T-helper 2 cell (primary cell): ENCODE measurements around the gene RAPGEF6.
"Not testable (repeated sequence)": the region's sequence is repeated elsewhere in the genome, so short reads cannot be mapped to it uniquely, and the experiment has no call there.

Experiments
- DNase-seq, 5 experiments: peaks; one replicate each; pipeline versions ENCODE4 v3.0.0 to v3.0.0-alpha.2; 2012 to 2022

RAPGEF6 gene

DNA sequence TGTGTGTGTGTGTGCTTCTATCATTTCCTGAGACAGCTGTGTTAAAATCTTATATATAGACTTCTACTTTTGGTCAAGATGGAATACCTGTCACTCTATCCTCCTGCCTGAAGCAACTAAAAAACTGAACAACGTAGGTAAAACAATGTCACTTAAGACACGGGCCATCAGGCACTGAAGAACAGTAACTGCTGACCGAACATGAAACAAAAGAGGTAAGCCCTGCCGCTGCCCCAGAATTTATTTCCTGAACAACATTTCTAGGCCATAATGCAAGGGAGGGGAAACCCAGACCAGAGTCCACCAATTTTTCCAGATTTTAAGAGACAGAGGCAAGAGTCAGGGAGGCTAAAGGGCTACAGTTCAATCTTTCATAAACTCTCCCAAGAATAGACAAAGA is 215.2 kb downstream of the RAPGEF6 start:
- DNase-seq: no peak

DNA sequence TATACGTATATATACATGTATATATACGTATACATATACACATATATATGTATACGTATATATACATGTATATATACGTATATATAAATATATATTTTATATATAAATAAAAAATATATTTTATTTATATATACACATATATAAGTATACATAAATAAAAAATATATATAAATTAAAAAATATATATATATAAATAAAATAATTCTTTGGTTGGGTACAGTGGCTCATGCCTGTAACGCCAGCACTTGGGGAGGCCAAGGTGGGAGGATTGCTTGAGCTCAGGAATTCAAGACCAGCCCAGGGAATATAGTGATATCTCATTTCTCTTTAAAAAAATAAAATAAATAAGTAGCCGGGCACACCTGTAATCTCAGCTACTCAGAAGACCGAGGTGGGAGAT is 216.2 kb downstream of the RAPGEF6 start:
- no peak for DNase-seq

DNA sequence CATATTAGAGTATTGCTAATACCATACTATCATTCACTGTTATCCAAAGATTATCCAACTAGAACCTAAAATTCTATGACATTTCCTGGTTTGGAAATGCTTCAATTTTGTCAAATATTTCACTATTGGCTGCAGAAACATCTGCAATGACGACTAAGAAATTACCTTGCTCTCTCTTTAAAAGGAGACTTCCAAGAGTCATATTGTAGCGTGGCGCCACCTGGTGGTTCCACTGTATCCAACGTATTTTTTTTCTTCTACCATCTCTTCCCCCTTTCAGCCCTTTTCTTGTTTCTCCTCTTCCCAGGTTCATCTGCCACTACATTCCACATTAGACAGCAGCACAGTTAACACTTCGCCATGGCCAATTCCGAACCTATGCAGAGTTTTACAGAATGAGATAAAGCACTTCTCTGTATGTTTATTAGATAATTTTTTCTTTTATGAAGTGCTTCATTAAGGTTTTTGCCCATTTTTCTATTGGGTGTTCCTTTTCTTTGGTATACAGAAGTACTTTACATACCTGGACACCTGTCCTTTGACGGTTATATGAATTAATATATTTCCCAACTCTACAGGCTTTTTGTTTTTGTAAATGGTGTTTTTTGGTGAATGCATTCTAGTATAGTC is 217.7 kb downstream of the RAPGEF6 start:
- peak; percentile 54 to 78 (median 76) for DNase-seq

DNA sequence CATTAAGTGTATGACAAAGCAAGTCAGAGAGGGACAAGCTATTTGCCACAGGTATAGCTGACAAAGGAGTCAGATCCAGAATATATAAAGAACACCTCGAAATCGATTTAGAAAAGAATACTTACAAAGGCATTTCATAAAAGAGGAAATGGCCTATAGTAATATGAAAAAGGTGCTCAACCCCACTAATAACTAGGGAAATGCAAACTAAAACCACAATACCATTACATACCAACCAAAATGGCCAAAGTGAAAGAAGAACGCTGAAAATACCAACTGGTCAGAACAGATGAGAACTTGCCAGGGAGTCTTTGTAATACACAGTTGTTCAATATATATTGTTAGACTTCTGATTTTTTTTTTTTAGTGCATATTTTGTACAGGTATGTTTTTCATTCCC is 218.3 kb downstream of the RAPGEF6 start:
- no peak for DNase-seq

DNA sequence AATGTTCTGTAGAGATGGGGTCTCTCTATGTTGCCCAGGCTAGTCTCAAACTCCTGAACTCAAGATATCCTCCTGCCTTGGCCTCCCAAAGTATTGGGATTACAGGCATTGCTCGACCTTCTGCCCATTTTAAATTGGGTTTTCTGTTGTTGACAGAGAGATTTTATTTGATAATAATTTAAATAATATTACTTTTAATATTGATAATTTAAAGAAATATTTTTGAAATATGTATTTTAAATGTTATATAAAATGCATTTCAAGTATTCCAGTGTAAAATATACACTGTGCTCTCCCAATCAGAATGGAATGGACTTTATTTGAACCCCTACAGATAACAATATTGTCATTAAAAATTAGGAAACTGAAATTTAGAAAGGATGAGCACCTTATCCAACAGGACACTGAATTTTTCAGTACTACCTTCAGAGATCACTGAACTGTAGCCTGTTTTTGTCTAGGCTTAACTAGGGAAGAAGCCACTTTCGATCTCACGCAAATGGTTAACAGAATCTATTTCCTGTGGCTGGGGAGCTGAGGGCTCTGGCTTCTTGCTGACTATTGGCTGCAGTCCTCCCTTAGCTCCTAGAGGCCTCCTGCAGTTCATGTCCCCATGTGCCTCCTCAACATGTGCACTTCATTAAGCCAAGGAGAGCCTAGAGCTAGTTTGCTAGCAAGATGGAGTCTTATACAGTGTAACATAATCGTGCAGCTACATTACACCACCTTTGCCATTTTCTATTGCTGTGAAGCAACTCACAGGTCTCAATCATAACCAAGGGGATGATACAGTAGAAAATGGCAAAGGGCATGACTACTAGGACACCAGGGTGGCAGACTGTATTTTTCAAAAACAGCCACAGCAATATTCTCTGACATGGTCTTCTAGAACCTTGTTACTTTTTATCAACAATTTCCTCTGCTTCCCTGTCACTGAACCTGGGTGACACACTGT is 221.1 kb downstream of the RAPGEF6 start:
- peak in 1 of 5 experiments; percentile 89 for DNase-seq

DNA sequence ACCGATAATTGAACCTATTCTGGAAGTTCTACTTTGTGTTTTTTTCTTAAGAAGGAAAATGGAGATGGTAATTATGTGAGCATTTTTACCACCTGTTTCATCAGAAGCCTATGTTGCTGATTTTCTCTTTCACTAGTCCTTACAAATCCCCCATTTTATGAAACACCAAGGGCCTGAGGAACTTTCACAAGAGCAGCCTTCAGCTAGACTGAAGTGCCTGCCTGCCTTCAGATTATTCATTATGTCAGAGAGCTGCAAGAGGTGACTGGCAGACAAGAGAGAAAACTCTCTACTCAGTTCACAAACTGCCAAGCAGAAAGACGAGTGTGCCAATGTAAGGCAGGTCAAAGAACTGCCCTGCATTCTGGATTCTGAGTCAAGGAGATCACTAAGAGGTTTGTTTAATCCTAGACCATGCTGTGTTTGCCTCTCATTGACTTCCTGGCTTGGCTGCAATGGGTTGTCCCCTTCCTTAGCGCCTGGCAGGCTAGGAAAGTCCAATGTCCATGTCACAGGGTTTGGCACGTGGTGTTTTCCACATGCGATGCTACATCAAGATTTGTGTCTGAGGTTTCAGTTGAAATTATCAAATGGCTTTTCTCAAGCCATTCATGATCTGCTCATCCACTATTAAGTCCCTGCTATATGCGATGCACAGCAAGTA is 227.9 kb downstream of the RAPGEF6 start:
- no peak for DNase-seq

DNA sequence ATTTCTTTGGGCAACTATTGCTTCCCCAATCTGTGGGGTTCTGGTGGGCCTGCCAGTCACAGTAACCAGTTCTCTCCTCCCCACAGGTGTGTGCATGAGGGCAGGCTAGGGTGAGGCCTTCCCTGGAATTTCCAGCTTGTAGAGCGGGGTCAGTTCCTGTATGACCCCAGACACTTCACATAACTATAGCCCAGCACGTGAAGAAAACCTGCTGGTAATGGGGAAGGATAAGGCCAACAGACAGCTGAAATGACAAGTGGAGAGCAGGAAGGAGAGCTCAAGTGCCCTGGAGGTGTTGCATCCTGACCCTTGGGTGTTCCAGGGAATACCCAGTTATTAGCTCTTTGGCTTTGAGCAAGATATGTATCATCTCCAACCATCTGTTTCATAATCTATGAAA is 229.0 kb downstream of the RAPGEF6 start:
- no peak for DNase-seq

DNA sequence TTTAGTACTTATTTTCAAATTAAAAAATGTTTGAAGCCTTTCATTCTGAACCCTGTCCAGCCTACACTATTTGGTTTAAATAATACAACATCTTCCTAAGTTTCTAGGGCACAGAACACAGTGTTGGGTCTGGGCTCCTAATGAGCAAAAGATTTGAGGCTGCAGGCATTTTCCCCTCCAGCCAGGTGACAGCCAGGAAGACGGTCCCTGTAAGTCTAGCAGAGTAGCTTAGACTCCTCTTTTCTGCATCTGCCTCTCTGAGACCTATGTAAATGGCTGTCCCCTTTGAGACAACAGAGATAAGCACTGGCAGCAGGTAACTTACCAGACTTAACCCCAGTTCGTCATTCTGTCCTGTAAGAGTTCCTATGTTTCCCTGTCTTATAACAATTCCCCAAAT is 229.4 kb downstream of the RAPGEF6 start:
- no peak for DNase-seq

DNA sequence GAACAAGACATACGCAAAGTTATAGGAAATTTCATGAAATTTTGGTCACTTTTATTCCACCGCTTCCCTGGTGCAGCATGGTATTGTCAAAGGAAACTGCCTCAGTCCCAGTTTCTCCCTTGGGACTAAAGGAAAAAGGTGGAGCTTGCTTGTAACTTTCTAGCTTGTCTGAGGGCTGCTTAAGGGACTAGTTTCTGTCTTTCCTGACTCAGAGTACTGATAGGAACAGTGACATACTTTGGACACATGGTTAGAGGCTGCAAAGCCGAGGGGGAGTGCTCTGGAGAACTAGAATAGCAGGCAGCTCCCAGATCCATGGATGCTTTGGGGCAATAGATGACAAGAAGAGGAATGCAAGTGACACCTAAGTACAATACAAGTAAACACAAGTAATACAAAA is 234.4 kb downstream of the RAPGEF6 start:
- DNase-seq: no peak

DNA sequence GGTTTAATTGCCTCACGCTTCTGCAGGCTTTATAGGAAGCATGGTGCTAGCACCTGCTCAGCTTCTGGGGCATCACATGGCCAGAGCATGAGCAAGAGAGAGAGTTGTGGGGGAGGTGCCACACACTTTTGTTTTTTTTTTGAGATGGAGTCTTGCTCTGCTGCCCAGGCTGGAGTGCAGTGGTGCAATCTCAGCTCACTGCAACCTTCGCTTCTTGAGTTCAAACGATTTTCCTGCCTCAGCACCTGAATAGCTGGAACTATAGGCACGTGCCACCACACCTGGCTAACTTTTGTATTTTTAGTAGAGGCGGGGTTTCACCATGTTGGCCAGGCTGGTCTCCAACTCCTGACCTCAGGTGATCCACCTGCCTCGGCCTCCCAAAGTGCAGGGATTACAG is 236.0 kb downstream of the RAPGEF6 start:
- DNase-seq: not testable (repeated sequence)

DNA sequence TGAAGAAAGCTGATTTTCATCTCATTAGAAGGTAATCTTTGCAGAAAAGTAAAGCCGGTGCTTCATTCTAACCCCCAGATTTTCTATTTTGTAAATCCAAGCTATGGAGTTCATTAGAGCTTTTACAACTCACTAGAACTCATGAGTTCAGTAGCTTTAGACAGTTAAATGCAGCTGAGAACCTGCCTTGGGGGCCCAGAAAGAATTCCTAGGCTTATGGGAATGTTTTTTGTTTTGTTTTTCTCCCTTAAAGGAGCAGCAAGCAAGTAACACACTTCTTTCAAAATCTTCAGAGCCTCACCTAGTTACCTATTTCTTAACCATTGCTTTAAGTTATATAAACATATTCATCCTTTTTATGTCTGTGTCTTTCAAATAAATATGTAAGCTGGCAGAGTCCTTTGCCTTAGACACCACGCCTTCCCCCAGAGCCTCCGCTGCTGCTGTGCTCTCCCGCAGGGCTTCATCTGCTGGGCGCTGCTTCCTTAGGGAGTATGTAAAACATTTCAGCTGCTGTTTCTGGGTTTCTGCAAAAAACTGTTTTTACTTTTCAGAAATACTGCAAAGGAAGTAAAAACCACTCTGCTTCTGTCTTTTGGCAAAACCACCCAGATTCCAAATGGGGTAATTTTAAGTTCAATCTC is 238.3 kb downstream of the RAPGEF6 start:
- DNase-seq: no peak

DNA sequence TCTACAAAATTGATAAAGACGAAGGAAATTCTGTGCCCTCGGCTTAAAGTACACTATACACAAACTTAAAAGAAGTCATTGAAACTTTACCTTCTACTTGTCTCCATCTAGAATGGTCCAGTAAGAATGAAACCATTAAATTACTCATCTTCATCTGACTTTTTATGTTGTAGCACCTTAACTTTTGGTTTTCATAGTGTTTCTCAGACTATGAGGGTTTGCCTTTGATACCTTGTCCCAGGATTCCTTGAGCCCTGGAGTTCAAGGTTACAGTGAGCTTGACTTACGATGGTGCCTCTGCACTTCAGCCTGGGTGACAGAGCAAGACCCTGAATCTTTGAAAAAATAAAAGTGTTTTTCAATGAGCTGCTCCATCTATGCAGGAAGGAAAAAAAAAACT is 239.0 kb downstream of the RAPGEF6 start:
- DNase-seq: peak in 1 of 5 experiments; percentile 83

DNA sequence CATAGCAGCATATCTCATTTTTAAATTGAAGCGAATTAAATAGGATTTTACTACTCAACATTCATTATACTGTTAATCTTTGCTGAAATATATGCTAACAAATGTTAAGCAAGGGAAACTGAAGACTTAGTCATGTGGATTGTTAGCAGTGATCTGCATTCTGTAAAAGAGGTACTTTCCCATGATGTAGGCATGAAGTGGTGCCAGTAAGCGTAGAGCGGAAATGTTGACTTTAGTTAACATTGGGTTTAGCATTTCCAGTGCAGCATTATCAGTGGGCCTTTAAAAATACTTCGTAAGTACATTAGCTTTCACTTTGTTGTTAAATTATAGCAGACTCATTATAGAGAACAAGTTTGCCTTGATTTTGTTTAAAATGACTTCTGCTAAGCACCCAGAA is 240.9 kb downstream of the RAPGEF6 start:
- DNase-seq: peak in 3 of 5 experiments; percentile 19 to 93 (median 65)

DNA sequence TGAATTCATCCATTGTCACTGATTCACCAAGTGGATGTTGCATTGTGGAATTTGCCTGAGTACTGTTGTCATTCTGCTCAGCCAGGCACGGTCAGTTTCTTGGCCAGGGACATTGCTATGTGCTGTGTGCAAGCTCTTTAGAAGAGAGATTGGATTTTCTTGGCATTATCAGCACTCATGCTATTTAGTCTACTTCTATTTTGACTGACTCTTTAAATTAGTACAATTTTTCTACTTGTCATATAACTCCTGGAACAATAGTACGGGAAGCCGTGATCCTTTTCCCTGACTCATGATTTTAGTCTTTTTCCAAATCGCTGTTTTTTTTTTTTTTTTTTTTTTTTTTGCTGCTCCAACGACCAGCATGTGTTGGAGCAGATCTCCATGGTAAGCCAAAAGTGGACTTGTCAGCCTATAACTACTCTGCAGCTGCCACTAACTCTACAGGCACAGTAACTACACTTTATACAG is 241.5 kb downstream of the RAPGEF6 start:
- DNase-seq: no peak

DNA sequence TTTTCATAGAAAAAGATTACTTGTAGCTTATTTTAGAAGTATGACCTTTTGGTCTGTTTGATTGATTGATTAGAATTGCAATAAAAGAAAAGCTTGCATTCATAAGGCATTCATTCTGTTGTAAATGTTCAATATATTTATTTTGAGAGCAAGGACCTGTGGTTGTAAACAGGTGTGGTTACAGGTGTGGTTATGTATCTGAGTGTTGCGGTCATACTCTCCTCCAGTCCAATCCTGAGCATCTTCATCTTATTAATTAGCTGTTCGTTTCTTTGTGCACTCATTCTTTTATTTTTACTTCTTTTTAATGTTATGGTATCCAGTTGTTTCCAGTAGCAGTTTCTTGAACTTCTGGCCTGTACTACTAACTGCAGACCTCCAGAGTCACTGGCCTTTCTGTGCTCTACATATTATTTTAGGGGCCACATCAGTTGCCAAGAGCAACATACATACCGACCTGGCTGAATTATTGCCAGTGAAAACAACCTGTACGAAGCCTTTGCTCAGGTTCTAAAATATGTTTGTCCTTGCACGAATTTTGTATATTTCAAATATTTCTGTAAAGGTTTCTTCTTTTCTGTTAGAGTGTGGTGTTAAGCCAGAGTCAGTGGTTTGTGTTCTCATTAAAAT is 242.4 kb downstream of the RAPGEF6 start:
- DNase-seq: peak in 1 of 5 experiments; percentile 71

DNA sequence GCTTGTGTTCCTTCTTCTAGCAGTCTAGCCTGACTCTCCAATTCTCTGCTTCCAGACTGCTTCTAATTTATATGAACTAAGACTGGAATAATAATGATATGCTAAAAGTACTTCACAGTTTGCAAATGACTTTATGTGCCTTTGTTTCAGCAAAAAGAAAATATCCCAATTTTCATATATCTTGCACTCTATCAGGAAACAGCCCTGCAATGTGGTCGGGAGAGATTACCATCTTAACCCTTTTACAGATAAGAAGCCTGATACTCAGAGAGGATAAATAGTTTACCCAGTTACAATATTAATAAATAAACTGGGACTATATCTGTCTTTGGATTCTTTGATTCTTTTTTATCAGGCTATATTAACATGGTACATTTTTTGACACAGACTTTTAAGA is 245.2 kb downstream of the RAPGEF6 start:
- DNase-seq: no peak

DNA sequence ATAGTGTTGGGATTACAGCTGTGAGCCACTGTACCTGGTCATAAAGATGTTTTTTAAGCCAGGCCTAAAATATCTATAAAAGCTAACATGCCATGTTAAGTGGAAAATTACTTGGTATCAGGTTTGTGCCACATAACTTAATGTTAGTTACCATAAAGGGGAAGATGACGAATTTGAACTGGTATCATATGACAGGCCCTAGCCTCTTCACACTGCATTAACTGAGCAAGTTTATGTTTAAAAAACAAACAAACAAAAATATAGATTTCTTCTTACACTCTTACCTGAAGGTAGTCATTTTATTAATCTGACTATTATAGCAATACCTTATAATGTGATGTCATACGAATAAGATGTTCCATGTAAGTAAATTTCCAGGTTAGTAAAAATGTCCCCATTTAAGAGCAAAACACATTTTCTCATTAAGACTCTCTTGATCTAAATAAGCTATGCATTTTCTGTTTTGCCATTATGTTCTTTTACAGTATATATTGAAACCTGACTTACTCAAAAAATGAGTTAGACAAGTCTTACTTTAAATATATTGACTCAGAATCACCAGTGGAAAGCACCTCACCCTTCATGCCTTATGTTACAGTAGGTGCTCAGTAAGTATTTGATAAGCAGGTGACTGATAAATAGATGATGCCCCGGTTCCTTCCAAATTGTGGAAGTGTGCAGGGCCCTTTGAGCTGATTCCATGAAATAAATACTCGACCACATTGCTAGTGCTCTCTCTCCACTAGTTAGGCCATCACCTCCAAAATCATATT is 245.7 kb downstream of the RAPGEF6 start:
- DNase-seq: peak in 1 of 5 experiments; percentile 76

DNA sequence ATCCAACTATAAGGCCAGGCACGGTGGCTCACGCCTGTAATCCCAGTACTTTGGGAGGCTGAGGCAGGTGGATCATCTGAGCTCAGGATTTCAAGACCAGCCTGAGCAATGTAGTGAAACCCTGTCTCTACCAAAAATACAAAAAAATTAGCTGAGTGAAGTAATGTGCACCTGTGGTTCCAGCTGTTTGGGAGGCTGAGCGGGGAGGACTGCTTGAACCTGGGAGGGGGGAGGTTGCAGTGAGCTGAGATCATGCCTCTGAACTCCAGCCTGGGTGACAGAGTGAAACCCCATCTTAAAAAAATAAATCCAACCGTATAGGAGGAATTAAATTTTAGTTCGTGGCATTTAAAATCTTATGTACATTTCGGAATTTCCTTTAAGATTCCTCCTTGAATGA is 247.8 kb downstream of the RAPGEF6 start:
- DNase-seq: no peak

DNA sequence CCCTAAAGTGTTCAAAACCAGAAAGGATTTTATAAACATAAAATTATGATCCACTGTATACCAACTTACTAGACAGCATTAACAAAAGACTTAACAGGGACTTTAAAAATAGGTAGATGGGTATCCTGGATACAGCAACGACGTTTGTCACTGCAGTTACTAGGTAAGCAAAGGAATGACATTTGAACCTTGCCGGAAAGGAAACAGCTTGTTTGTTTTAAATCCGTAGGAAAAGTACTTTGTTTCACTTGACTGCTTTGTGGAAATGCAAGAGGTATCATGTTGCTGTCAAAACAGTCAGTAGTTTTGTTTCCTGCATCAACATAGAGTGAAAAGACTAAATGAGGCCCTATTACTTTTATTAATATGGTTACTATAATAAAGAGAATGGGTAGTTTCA is 248.2 kb downstream of the RAPGEF6 start:
- DNase-seq: no peak

DNA sequence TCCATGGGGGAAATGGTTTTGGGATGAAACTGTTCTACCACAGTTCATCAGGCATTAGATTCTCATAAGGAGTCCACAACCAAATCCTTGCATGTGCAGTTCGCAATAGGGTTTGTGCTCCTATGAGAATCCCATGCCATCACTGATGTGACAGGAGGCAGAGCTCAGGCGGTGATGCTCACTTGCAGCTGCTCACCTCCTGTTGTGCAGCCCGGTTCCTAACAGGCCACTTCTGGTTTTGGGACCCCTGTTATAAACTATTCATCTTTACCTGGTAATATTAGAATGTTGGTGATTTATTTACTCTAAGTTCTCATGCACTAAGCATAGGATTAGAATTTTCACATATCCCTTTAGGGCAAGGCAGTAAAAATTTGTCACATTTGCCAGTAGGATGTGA is 248.9 kb downstream of the RAPGEF6 start:
- DNase-seq: no peak

DNA sequence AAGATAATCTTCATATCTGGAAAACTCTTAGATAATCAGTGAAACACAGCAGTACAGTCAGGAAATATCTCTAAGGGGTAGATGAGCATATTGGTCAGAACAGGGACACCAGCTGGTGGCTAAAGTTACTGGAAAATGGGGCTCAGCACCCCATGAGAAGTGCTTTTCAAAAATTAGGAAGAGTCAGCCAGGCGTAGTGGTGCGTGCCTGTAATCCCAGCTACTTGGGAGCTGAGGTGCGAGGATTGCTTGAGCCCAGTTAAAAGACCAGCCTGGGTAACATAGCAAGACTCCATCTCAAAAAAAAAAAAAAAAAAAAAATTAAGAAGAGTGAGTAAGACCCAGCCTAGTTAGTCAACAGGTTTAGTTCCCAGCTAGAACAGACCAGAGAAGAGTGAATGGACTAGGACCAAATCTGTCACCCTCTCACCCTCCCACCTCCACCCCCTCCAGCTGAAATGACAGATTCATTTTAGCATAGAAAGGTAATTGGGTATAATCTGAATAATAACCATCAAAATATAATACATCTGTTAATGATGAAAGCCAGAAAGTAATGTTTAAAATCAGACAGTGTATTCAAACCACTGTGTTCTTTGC is 250.3 kb downstream of the RAPGEF6 start:
- DNase-seq: peak in 2 of 5 experiments; percentile 50 to 57
